Hair follicular keratinocyte (primary cell): ENCODE results near the gene KRT33B. TPM values are rescaled to one million over a fixed set of nuclear protein-coding genes. Genes with fewer than 3 reads are reported as not detected.

Experiments
- total RNA-seq: library from RNA; depleted of rRNA; stranded (reverse); fragments of >200 nt; gene quantifications from 2 replicates; pipeline ENCODE4 v1.2.3, GENCODE V29; 2015

Gene KRT33B
- 0.47 TPM in 1 of 2 replicates, not detected in the other for total RNA-seq

DNA sequence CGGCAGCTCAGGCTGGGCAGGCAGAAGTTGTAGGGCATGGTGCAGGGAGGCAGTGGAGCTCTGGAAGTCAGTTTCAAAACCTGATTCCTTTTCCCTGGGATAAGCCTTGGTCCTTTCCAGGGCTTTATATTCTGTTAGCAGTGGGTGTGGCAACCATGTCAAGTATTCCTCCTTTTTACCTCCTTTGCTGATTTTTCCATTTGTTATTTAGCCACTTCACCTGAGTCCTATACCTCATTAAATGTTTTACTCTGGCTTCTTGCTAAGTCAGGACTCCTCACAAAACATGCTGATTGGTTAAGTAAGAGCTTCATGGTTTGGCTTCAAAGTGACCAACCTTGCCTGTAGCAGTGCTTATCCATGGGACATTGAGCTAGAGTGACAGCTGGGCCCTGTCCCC lies at the start of gene KRT33B:
Gene KRT33B, minus strand, starts transcription at position 101 of the 400 bp plus-strand sequence. Its CDS starts 63 bp downstream, at position 38.

DNA sequence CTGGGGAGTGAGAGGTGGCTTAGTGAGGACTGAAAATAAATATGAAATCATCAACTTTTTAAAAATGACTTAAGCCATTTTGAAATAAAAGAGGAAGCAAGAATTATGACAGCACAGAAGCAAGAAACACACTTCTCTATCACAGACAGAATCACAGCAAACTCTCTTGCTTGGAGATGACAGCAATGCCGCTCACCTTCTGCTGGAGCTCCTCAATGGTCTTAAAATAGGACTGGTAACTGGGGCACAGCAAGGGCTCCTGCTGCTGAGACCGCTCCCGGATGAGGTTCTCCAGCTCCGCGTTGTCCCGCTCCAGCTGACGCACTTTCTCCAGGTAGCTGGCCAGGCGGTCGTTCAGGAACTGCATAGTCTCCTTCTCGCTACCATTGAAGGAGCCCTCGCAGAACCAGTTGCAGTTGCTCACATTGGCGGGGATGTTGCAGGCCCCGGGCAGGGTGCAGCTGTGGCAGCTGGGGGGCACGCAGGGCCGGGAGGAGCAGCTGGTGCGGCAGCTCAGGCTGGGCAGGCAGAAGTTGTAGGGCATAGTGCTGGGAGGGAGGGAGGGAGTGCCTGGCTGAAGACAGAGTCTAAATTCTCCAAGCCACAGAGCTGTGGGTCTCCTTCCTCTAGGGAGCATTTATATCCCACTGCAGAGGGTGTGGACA lies 27.5 kb upstream of the KRT33B start, which contains the start of gene KRT31:
Gene KRT31, minus strand, starts transcription at position 613 of the 665 bp plus-strand sequence. Its CDS starts 69 bp downstream, at position 544.

DNA sequence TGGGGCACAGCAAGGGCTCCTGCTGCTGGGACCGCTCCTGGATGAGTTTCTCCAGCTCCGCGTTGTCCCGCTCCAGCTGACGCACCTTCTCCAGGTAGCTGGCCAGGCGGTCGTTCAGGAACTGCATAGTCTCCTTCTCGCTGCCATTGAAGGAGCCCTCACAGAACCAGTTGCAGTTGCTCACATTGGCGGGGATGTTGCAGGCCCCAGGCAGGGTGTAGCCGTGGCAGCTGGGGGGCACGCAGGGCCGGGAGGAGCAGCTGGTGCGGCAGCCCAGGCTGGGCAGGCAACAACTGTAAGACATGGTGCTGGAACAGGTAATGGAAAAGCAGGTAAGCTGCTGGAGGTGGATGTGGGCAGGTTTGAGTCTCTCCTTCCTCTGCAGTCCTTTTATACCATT lies 12.3 kb upstream of the KRT33B start, which contains the start of gene KRT34:
Gene KRT34, minus strand, starts transcription at position 364 of the 400 bp plus-strand sequence. Its CDS starts 60 bp downstream, at position 304.

DNA sequence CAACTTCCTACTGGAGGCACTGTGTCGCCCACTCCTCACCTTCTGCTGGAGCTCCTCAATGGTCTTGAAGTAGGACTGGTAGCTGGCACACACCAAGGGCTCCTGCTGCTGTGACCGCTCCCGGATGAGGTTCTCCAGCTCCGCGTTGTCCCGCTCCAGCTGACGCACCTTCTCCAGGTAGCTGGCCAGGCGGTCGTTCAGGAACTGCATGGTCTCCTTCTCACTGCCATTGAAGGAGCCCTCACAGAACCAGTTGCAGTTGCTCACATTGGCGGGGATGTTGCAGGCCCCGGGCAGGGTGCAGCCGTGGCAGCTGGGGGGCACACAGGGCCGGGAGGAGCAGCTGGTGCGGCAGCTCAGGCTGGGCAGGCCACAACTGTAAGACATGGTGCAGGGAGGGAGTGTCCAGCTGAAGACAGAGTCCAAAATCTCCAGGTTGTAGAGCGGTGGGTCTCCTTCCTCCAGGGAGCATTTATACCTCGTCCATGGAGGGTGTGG lies 19.2 kb downstream of the KRT33B start, which contains the start of gene KRT33A:
Gene KRT33A, minus strand, starts transcription at position 448 of the 498 bp plus-strand sequence. Its CDS starts 61 bp downstream, at position 387.

DNA sequence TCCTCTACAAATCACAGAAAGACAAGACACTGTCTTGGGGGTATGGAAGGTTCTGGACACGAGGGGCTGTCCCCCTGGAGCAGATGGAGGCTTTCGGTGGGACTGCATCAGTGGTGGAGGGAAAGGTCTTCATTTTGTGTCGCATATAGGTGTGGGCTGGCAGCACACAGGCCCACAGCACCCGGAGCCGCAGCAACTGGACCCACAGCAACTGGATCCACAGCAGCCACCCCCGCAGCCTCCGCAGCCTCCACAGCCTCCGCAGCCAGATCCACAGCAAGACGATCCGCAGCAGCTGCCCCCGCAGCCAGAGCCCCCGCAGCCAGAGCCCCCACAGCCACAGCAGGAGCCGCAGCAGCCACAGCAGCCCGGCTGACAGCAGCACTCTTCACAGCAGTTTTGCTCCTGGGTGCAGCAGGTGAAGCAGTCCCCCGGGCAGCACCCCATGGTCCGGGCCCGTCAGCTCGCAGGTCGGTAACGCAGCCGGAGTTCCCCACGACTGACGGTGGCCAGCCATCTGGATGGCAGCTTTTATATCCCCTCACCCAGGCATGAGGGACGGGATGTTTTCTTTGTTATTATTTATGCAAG lies 54.3 kb downstream of the KRT33B start, which contains the start of gene KRTAP17-1:
Gene KRTAP17-1, minus strand, starts transcription at position 507 of the 591 bp plus-strand sequence. Its CDS starts 60 bp downstream, at position 447.

Other genes starting within 250 kb of the KRT33B start
- gene KRTAP4-12, start 245.6 kb downstream of the KRT33B start, total RNA-seq, result not detected in 2 replicates
- not detected in 2 replicates for gene KRTAP4-6, start 229.3 kb downstream of the KRT33B start, total RNA-seq
- gene KRTAP4-5, start 220.0 kb downstream of the KRT33B start, total RNA-seq, result not detected in 2 replicates
- not detected in 2 replicates for gene KRTAP4-4, start 209.1 kb downstream of the KRT33B start, total RNA-seq
- not detected in 2 replicates for gene KRTAP4-3, start 201.6 kb downstream of the KRT33B start, total RNA-seq
- not detected in 2 replicates for gene KRTAP4-2, start 191.6 kb downstream of the KRT33B start, total RNA-seq
- not detected in 2 replicates for gene KRTAP4-1, start 184.9 kb downstream of the KRT33B start, total RNA-seq
- gene KRTAP9-1, start 179.9 kb downstream of the KRT33B start, total RNA-seq, result not detected in 2 replicates
- not detected in 2 replicates for gene KRTAP9-2, start 143.2 kb downstream of the KRT33B start, total RNA-seq
- not detected in 2 replicates for gene KRTAP9-3, start 137.4 kb downstream of the KRT33B start, total RNA-seq
- not detected in 2 replicates for gene KRTAP9-8, start 131.8 kb downstream of the KRT33B start, total RNA-seq
- gene KRTAP9-4, start 120.1 kb downstream of the KRT33B start, total RNA-seq, result not detected in 2 replicates
- gene KRTAP9-9, start 114.4 kb downstream of the KRT33B start, total RNA-seq, result not detected in 2 replicates
- not detected in 2 replicates for gene KRTAP9-6, start 104.4 kb downstream of the KRT33B start, total RNA-seq
- not detected in 2 replicates for gene KRTAP9-7, start 94.1 kb downstream of the KRT33B start, total RNA-seq
- gene KRTAP29-1, start 67.0 kb downstream of the KRT33B start, total RNA-seq, result not detected in 2 replicates
- gene KRTAP16-1, start 60.5 kb downstream of the KRT33B start, total RNA-seq, result not detected in 2 replicates
- not detected in 2 replicates for gene KRTAP17-1, start 54.1 kb downstream of the KRT33B start, total RNA-seq
- not detected in 2 replicates for gene KRT33A, start 19.0 kb downstream of the KRT33B start, total RNA-seq
- 3.3 and 6.6 TPM in 2 replicates for gene KRT34, start 12.5 kb upstream of the KRT33B start, total RNA-seq
- 0.23 TPM in 1 of 2 replicates, not detected in the other for gene KRT31, start 27.8 kb upstream of the KRT33B start, total RNA-seq
- gene KRT37, start 54.8 kb upstream of the KRT33B start, total RNA-seq, result not detected in 2 replicates
- not detected in 2 replicates for gene KRT38, start 71.2 kb upstream of the KRT33B start, total RNA-seq
- gene KRT32, start 97.6 kb upstream of the KRT33B start, total RNA-seq, result 0.30 TPM in 1 of 2 replicates, not detected in the other
- not detected in 2 replicates for gene KRT35, start 111.3 kb upstream of the KRT33B start, total RNA-seq
- gene KRT36, start 120.1 kb upstream of the KRT33B start, total RNA-seq, result not detected in 2 replicates
- gene KRT13, start 135.8 kb upstream of the KRT33B start, total RNA-seq, result not detected in 2 replicates
- gene KRT15, start 149.1 kb upstream of the KRT33B start, total RNA-seq, result 23.0 and 62.9 TPM in 2 replicates
- gene KRT19, start 158.5 kb upstream of the KRT33B start, total RNA-seq, result 9.8 and 30.4 TPM in 2 replicates
- gene KRT9, start 202.2 kb upstream of the KRT33B start, total RNA-seq, result 0.23 and 0.61 TPM in 2 replicates
- 10,563 and 10,587 TPM in 2 replicates for gene KRT14, start 217.1 kb upstream of the KRT33B start, total RNA-seq
- 260 and 387 TPM in 2 replicates for gene KRT16, start 243.0 kb upstream of the KRT33B start, total RNA-seq